CD14-positive monocyte (primary cell): Measurements from ENCODE around the gene MALRD1. TPM values are rescaled to one million over a fixed set of nuclear protein-coding genes. Genes with fewer than 3 reads are reported as not detected.

ENCODE experiments used
- DNase-seq, 3 donors: peaks; one replicate each; pipeline ENCODE4 v3.0.0-alpha.2; 2011 to 2022
- H2AFZ ChIP-seq: 2 replicates; pipeline ENCODE4 v1.6.0; 2012; ENCODE audit warnings: mild to moderate bottlenecking, low read depth, low read length, inconsistent platforms; ENCODE audit not compliant: insufficient read depth, poor library complexity, severe bottlenecking
- H3K27ac ChIP-seq, 2 donors: 1 replicate in 1 of 2; 2 replicates in 1 of 2; pipeline ENCODE4 v1.5.1; 2012 to 2013; ENCODE audit warnings: low read length in 2 of 2, control low read depth in 1 of 2, inconsistent platforms in 1 of 2, low read depth in 1 of 2, mild to moderate bottlenecking in 1 of 2
- H3K27me3 ChIP-seq, 2 donors: one replicate each; pipeline versions ENCODE4 v1.6.0 to v1.6.1; 2011 to 2013; ENCODE audit warnings: low read length in 2 of 2; ENCODE audit not compliant: control insufficient read depth in 2 of 2, insufficient read depth in 2 of 2
- H3K36me3 ChIP-seq, 2 donors: replicated peaks in 1 of 2; 1 replicate in 1 of 2; 2 replicates in 1 of 2; pipeline versions ENCODE4 v1.5.1 to v1.6.1; 2012 to 2013; ENCODE audit warnings: low read length in 2 of 2, control low read depth in 1 of 2, inconsistent platforms in 1 of 2, mild to moderate bottlenecking in 1 of 2; ENCODE audit not compliant: insufficient read depth in 2 of 2, control insufficient read depth in 1 of 2
- H3K4me1 ChIP-seq, 2 donors: 1 replicate in 1 of 2; 2 replicates in 1 of 2; pipeline versions ENCODE4 v1.5.1 to v1.6.1; 2012 to 2013; ENCODE audit warnings: low read length in 2 of 2, control low read depth in 1 of 2, inconsistent platforms in 1 of 2, mild to moderate bottlenecking in 1 of 2, moderate library complexity in 1 of 2; ENCODE audit not compliant: insufficient read depth in 2 of 2, control insufficient read depth in 1 of 2
- H3K4me2 ChIP-seq: replicated peaks from 2 replicates; pipeline ENCODE3; 2012; ENCODE audit warnings: low read length, moderate library complexity, mild to moderate bottlenecking; ENCODE audit not compliant: poor library complexity, severe bottlenecking; ENCODE audit errors: extremely low read depth
- H3K4me3 ChIP-seq, 3 experiments: fragments of 200-600 bp in 1 of 3; sonication (generic) in 1 of 3; replicated peaks in 1 of 3; 1 replicate in 2 of 3; 2 replicates in 1 of 3; pipeline ENCODE4 v1.5.1; 2011 to 2013; ENCODE audit warnings: low read length in 3 of 3, mild to moderate bottlenecking in 3 of 3, control low read depth in 2 of 3, low read depth in 2 of 3, inconsistent platforms in 1 of 3, moderate library complexity in 1 of 3
- H3K79me2 ChIP-seq: 2 replicates; pipeline ENCODE4 v1.6.0; 2012; ENCODE audit warnings: mild to moderate bottlenecking, control low read depth, inconsistent platforms, low read length, moderate library complexity; ENCODE audit not compliant: insufficient read depth
- H3K9ac ChIP-seq: 2 replicates; pipeline ENCODE4 v1.6.0; 2017; ENCODE audit warnings: low read length, mild to moderate bottlenecking; ENCODE audit not compliant: insufficient read depth, poor library complexity, severe bottlenecking
- H3K9me3 ChIP-seq, 2 donors: replicated peaks in 1 of 2; 1 replicate in 1 of 2; 2 replicates in 1 of 2; pipeline versions ENCODE4 v1.5.1 to v1.6.1; 2012 to 2013; ENCODE audit warnings: low read length in 2 of 2, control low read depth in 1 of 2; ENCODE audit not compliant: control insufficient read depth in 1 of 2, insufficient read depth in 1 of 2
- H4K20me1 ChIP-seq: 2 replicates; pipeline ENCODE4 v1.6.0; 2012; ENCODE audit warnings: mild to moderate bottlenecking, low read length, control low read depth, moderate library complexity; ENCODE audit not compliant: insufficient read depth
- H3K27ac Mint-ChIP-seq, 7 donors: one replicate each; pipeline ENCODE4 v1.8.0; 2020; ENCODE audit warnings: mild to moderate bottlenecking in 7 of 7, mixed read lengths in 7 of 7, moderate library complexity in 6 of 7, inconsistent platforms in 2 of 7
- H3K27me3 Mint-ChIP-seq, 3 donors: one replicate each; pipeline ENCODE4 v1.8.0; 2021 to 2022; ENCODE audit warnings: low read depth in 3 of 3, mild to moderate bottlenecking in 3 of 3, mixed read lengths in 3 of 3, moderate library complexity in 3 of 3, inconsistent platforms in 1 of 3
- H3K36me3 Mint-ChIP-seq, 2 donors: one replicate each; pipeline ENCODE4 v1.8.0; 2020; ENCODE audit warnings: mixed read lengths in 2 of 2, inconsistent platforms in 1 of 2, mild to moderate bottlenecking in 1 of 2
- H3K4me1 Mint-ChIP-seq: one replicate; pipeline ENCODE4 v1.8.0; 2020; ENCODE audit warnings: mild to moderate bottlenecking, mixed read lengths
- H3K4me3 Mint-ChIP-seq, 2 donors: one replicate each; pipeline ENCODE4 v1.8.0; 2020; ENCODE audit warnings: mild to moderate bottlenecking in 2 of 2, mixed read lengths in 2 of 2, moderate library complexity in 1 of 2
- H3K9me3 Mint-ChIP-seq, 7 donors: one replicate each; pipeline ENCODE4 v1.8.0; 2020 to 2022; ENCODE audit warnings: mixed read lengths in 7 of 7, mild to moderate bottlenecking in 6 of 7, moderate library complexity in 6 of 7, inconsistent platforms in 2 of 7
- WGBS: methylation state at CpG from one replicate; pipeline ENCODE4 v1.1.5; 2013; ENCODE audit warnings: missing lambda C conversion rate; ENCODE audit not compliant: insufficient coverage; 5-methylcytosine and 5-hydroxymethylcytosine counted together
- intact Hi-C, 2 donors: fragments of 100-400 bp; cut with micrococcal nuclease; formaldehyde crosslinking; loops; one replicate each; pipeline versions ENCODE4 v1.15.0 to v1.15.1; 2023
- polyA plus RNA-seq, 3 donors: library from polyadenylated mRNA; depleted of rRNA in 1 of 3; unstranded in 2 of 3; stranded (reverse) in 1 of 3; fragments of 300-500 nt in 2 of 3; fragments of >200 nt in 1 of 3; fragmentation: Illumina TruSeq in 2 of 3; gene quantifications; 1 replicate in 2 of 3; 2 replicates in 1 of 3; pipeline ENCODE4 v1.2.3, GENCODE V29; 2012 to 2021
- TF ChIP-seq, protein P1 (sequence below): fragments of 200-600 bp; IDR thresholded peaks from one replicate; pipeline ENCODE4 v1.8.0; 2022; ENCODE audit warnings: antibody characterized with exemption, mild to moderate bottlenecking

Gene MALRD1
- polyA plus RNA-seq, 3 donors = not detected

DNA sequence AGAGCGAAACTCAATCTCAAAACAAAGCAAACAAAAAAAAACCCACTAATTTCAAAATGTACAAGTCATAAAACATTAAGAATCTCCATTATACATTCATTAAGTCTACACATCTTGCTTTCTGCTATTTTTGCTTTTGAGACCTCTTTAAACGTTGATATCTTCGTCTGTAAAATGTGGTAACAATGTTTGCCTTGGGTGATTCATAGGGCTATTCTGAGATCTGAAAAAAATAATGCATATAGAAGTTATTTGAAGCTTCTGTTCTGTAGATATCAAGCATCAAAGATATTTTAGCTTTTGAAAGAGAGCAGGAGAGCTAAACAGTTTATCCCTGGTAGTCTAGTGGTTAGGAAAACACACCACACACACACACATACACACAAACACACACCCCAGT lies 609.5 kb downstream of the MALRD1 start:
- Mint-ChIP-seq H3K27me3 (no peaks in the 10 kb centered on the region), H3K4me1 (peaks cover 2% of the 10 kb centered on the region), H3K36me3 (no peaks in the 10 kb centered on the region), H3K9me3 (peaks cover 0 to 4% (median 2%) of the 10 kb centered on the region in 7 donors), H3K27ac (no peak overlapping the region), H3K4me3 (no peak overlapping the region)
- H3K36me3 ChIP-seq = no peaks in the 10 kb centered on the region
- intact Hi-C loops = no loop called here
- H3K9me3 ChIP-seq = no peaks in the 10 kb centered on the region
- H4K20me1 ChIP-seq = no peaks in the 10 kb centered on the region
- no peak overlapping the region for H3K27ac ChIP-seq
- no peak for DNase-seq
- H3K4me3 ChIP-seq = no peak overlapping the region
- no peak overlapping the region for H2AFZ ChIP-seq
- WGBS = 100% methylated on average over 2 of the region's 3 CpGs
- no peaks in the 10 kb centered on the region for H3K4me1 ChIP-seq
- H3K4me2 ChIP-seq = no peak overlapping the region
- TF ChIP-seq, protein P1, sequence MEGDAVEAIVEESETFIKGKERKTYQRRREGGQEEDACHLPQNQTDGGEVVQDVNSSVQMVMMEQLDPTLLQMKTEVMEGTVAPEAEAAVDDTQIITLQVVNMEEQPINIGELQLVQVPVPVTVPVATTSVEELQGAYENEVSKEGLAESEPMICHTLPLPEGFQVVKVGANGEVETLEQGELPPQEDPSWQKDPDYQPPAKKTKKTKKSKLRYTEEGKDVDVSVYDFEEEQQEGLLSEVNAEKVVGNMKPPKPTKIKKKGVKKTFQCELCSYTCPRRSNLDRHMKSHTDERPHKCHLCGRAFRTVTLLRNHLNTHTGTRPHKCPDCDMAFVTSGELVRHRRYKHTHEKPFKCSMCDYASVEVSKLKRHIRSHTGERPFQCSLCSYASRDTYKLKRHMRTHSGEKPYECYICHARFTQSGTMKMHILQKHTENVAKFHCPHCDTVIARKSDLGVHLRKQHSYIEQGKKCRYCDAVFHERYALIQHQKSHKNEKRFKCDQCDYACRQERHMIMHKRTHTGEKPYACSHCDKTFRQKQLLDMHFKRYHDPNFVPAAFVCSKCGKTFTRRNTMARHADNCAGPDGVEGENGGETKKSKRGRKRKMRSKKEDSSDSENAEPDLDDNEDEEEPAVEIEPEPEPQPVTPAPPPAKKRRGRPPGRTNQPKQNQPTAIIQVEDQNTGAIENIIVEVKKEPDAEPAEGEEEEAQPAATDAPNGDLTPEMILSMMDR = no peak
- H3K79me2 ChIP-seq = no peaks in the 10 kb centered on the region
- H3K9ac ChIP-seq = no peak overlapping the region
- H3K27me3 ChIP-seq = no peaks in the 10 kb centered on the region

DNA sequence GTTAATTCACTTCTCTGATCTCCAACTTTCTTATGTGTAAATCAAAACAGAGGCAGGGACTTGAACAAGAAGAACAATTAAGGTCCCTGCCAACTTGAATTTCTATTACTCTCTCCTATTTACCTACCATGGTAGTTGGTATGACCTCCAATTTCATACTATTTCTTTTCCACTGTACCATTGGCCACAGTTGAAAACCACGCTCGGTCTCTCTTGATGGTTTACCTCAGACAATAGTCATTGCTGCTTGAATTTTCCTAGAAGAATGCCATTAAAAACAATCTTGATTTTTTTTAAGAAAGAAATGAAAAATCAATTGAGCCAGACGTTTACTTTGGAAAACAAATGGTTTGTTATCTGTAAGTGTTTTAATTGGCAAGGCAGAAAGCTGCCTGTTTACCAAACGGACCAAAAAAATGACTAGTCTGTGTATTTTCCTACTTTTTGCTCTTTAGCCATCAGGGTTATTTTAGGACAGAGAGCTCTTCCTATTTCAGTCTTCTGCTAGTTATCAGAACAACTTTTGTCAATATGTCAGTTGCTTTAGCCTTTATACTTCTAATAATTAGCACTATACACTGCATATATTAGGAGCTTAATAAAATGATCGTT lies 610.1 kb downstream of the MALRD1 start:
- no peak overlapping the region for H3K4me2 ChIP-seq
- no peak overlapping the region for H3K4me3 ChIP-seq
- no peak overlapping the region for H2AFZ ChIP-seq
- TF ChIP-seq, protein P1 = no peak
- intact Hi-C loops = no loop called here
- no peak for DNase-seq
- no peak overlapping the region for H3K27ac Mint-ChIP-seq
- no peaks in the 10 kb centered on the region for H3K9me3 ChIP-seq
- no peaks in the 10 kb centered on the region for H3K27me3 Mint-ChIP-seq
- H3K79me2 ChIP-seq = no peaks in the 10 kb centered on the region
- no peak overlapping the region for H3K4me3 Mint-ChIP-seq
- H3K27me3 ChIP-seq = no peaks in the 10 kb centered on the region
- no peaks in the 10 kb centered on the region for H3K36me3 ChIP-seq
- H3K36me3 Mint-ChIP-seq = no peaks in the 10 kb centered on the region
- H4K20me1 ChIP-seq = no peaks in the 10 kb centered on the region
- peaks cover 6% of the 10 kb centered on the region for H3K4me1 Mint-ChIP-seq
- no peak overlapping the region for H3K9ac ChIP-seq
- peaks cover 0 to 4% (median 3%) of the 10 kb centered on the region in 7 donors for H3K9me3 Mint-ChIP-seq
- no peak overlapping the region for H3K27ac ChIP-seq
- 75% methylated on average over 2 of the region's 5 CpGs for WGBS
- peaks cover 3% of the 10 kb centered on the region in 2 donors for H3K4me1 ChIP-seq
